Measurements from ENCODE around the gene ZSCAN31. TPM values are rescaled to one million over a fixed set of nuclear protein-coding genes. Genes with fewer than 3 reads are reported as not detected.
A peak's percentile ranks its signal among the peaks of the same experiment; 100 is the strongest.

Gene ZSCAN31
- total and polyA plus RNA-seq, 9 of the 15 experiments (the other 6 are each of a cell fraction or from before 2014, with no cell fraction given) = 3.9 to 12.1 (median 7.0) TPM

- 0 out of 2 replicates have a peak, but pooled peaks have one; percentile 43 for TF ChIP-seq ZNF311 (CRISPR knock-in tag; IDR thresholded peaks at IDR 0.05)
- 0 out of 2 replicates have a peak, but pooled peaks have one; percentile 37 for TF ChIP-seq MEF2D (tag; conservative IDR thresholded peaks at IDR 0.05; ENCODE audit: low read depth)
- TF ChIP-seq, protein P1, sequence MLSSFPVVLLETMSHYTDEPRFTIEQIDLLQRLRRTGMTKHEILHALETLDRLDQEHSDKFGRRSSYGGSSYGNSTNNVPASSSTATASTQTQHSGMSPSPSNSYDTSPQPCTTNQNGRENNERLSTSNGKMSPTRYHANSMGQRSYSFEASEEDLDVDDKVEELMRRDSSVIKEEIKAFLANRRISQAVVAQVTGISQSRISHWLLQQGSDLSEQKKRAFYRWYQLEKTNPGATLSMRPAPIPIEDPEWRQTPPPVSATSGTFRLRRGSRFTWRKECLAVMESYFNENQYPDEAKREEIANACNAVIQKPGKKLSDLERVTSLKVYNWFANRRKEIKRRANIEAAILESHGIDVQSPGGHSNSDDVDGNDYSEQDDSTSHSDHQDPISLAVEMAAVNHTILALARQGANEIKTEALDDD (IDR thresholded peaks at IDR 0.05) = no peak
- TF ChIP-seq ZBTB34 (CRISPR knock-in tag; IDR thresholded peaks at IDR 0.05) = no peak
- peak; percentile 44; the same call in 1 of the 2 replicates for TF ChIP-seq JUND (IDR thresholded peaks at IDR 0.05; ENCODE audit: borderline replicate concordance, low read depth, low read length)
- peak; percentile 68; the same call in 2 of the 3 replicates for TF ChIP-seq JUND (tag; IDR thresholded peaks at IDR 0.05; ENCODE audit: borderline replicate concordance, low read depth, low read length)
- TF ChIP-seq HMG20B (CRISPR knock-in tag; IDR thresholded peaks at IDR 0.05) = no peak
- peak; percentile 64; the same call in 1 of the 2 replicates for TF ChIP-seq CXXC5 (CRISPR knock-in tag; IDR thresholded peaks at IDR 0.05)
- peak; percentile 43; the same call in 1 of the 2 replicates for TF ChIP-seq CBX5 (IDR thresholded peaks at IDR 0.05; ENCODE audit: borderline replicate concordance, low read depth)
- TF ChIP-seq NFRKB (IDR thresholded peaks at IDR 0.05; ENCODE audit: low read depth) = no peak
- peak; percentile 88 for TF ChIP-seq NFE2L1 (tag; IDR thresholded peaks at IDR 0.05; ENCODE audit: borderline replicate concordance, low read depth)
- 0 out of 4 replicates have a peak, but pooled peaks of 1 of the 2 experiments have one; percentile 24 for TF ChIP-seq SRF (CRISPR knock-in tag; IDR thresholded peaks at IDR 0.05)
- TF ChIP-seq TCFL5 (CRISPR knock-in tag; conservative IDR thresholded peaks at IDR 0.05) = no peak
- TF ChIP-seq TAF9B (IDR thresholded peaks at IDR 0.05; ENCODE audit: partially characterized antibody) = no peak
- peak; percentile 35; the same call in 1 of the 2 replicates for TF ChIP-seq GABPA (tag; conservative IDR thresholded peaks at IDR 0.05; ENCODE audit: low read depth)
- no peak for TF ChIP-seq RUNX1 (IDR thresholded peaks at IDR 0.05; ENCODE audit: low read depth)
- TF ChIP-seq PTRF (tag; IDR thresholded peaks at IDR 0.05) = peak; percentile 52; the same call in 1 of the 2 replicates
- TF ChIP-seq FOXA3 (CRISPR knock-in tag; conservative IDR thresholded peaks at IDR 0.05 in 1 of 2, IDR thresholded peaks at IDR 0.05 in 1 of 2) = 0 out of 4 replicates have a peak, but pooled peaks have one; percentile 37 to 57
- no peak for TF ChIP-seq NR2C1 (IDR thresholded peaks at IDR 0.05)
- TF ChIP-seq NR2C1 (tag; IDR thresholded peaks at IDR 0.05) = peak; percentile 70; the same call in 1 of the 2 replicates
- peak; percentile 69 for TF ChIP-seq ZEB2 (IDR thresholded peaks at IDR 0.05)
- TF ChIP-seq ZBTB5 (IDR thresholded peaks at IDR 0.05) = no peak
- TF ChIP-seq SOX6 (IDR thresholded peaks at IDR 0.05) = no peak
- peak; percentile 35 for TF ChIP-seq BRD9 (IDR thresholded peaks at IDR 0.05; ENCODE audit: low read depth, partially characterized antibody)
Measured at GRCh38 chr6:28357036-28357435, 21.1 kb upstream of the ZSCAN31 start (continued).

Measured in K562 (cell line).